Measurements from ENCODE around the gene STXBP2. TPM values are rescaled to one million over a fixed set of nuclear protein-coding genes. Genes with fewer than 3 reads are reported as not detected.

The STXBP2 gene
- total RNA-seq, 1 experiment from 2014 or later: 92.5 TPM

GRCh38 chr19:7669641-7670040 is 32.7 kb downstream of the STXBP2 start:
- Histone ChIP-seq H2AFZ (ENCODE audit: low read length) (no peak overlapping the region), H3K14ac (ENCODE audit: insufficient read depth, low read length) (no peak overlapping the region), H3T11ph (ENCODE audit: low read length) (no peak overlapping the region), H2AK5ac (ENCODE audit: insufficient read length, low read length) (no peak overlapping the region), H2BK20ac (ENCODE audit: low read depth, low read length, poor library complexity, severe bottlenecking) (no peak overlapping the region), H3K9me3 (ENCODE audit: control insufficient read depth, low read depth, low read length) (no peaks in the 10 kb centered on the region), H3K4me1 (ENCODE audit: insufficient read depth, low read length) (no peaks in the 10 kb centered on the region), H2BK5ac (ENCODE audit: insufficient read length, low read length) (no peak overlapping the region), H4K20me1 (ENCODE audit: control insufficient read depth, insufficient read depth, insufficient read length) (no peaks in the 10 kb centered on the region), H4K91ac (ENCODE audit: insufficient read length, low read depth, low read length) (no peak overlapping the region), H4K8ac (replicated peaks; ENCODE audit: insufficient read length, low read depth, low read length) (no peak overlapping the region), H3K4ac (ENCODE audit: low read depth, low read length) (no peak overlapping the region), H3K79me2 (ENCODE audit: insufficient read depth, low read length) (no peaks in the 10 kb centered on the region), H3K23ac (ENCODE audit: insufficient read length, low read depth, low read length) (no peak overlapping the region), H3K9ac (ENCODE audit: extremely low read depth, insufficient read length, low read length) (no peak overlapping the region), H3K18ac (ENCODE audit: insufficient read length, low read depth, low read length) (no peak overlapping the region), H3K4me2 (ENCODE audit: insufficient read depth, insufficient read length, low read length) (peak overlapping the region; percentile 57), H2BK15ac (ENCODE audit: low read depth, low read length) (no peak overlapping the region), H4K5ac (ENCODE audit: insufficient read length, low read depth, low read length) (no peak overlapping the region), H3K23me2 (ENCODE audit: insufficient read length, low read depth, low read length, poor library complexity, severe bottlenecking) (peaks cover 6% of the 10 kb centered on the region), H3K27ac (ENCODE audit: insufficient read length, low read depth, low read length) (no peak overlapping the region), H3K79me1 (ENCODE audit: insufficient read depth, low read depth, low read length, poor library complexity, severe bottlenecking) (no peaks in the 10 kb centered on the region), H3K27me3 (ENCODE audit: insufficient read depth, low read length) (peaks cover 2% of the 10 kb centered on the region; the same call in 1 of the 2 replicates), H3K56ac (ENCODE audit: insufficient read length, low read depth, low read length) (no peak overlapping the region), H2BK120ac (ENCODE audit: low read depth, low read length, poor library complexity, severe bottlenecking) (no peak overlapping the region), H2BK12ac (ENCODE audit: insufficient read length, low read depth, low read length) (no peak overlapping the region)
- Mint-ChIP-seq H3K9me3 (peaks cover 0 to 7% of the 10 kb centered on the region in 2 experiments; a peak in 2 of 5 replicates), H3K27me3 (ENCODE audit: low read depth) (peaks cover 90% of the 10 kb centered on the region), H3K4me1 (peaks cover 0 to 12% of the 10 kb centered on the region in 2 experiments; a peak in 3 of 4 replicates), H3K27ac (no peak overlapping the region), H3K36me3 (ENCODE audit: insufficient read depth in 1 of 3, low read depth in 3 of 3) (no peaks in the 10 kb centered on the region; a peak in 1 of 7 replicates), H3K4me3 (peak overlapping the region; percentile 77 to 93)
- WGBS (ENCODE audit: extremely low coverage, insufficient read length, low lambda C conversion rate): no CpG with 5 or more reads among the region's 9 CpGs
- TF ChIP-seq, protein P1, sequence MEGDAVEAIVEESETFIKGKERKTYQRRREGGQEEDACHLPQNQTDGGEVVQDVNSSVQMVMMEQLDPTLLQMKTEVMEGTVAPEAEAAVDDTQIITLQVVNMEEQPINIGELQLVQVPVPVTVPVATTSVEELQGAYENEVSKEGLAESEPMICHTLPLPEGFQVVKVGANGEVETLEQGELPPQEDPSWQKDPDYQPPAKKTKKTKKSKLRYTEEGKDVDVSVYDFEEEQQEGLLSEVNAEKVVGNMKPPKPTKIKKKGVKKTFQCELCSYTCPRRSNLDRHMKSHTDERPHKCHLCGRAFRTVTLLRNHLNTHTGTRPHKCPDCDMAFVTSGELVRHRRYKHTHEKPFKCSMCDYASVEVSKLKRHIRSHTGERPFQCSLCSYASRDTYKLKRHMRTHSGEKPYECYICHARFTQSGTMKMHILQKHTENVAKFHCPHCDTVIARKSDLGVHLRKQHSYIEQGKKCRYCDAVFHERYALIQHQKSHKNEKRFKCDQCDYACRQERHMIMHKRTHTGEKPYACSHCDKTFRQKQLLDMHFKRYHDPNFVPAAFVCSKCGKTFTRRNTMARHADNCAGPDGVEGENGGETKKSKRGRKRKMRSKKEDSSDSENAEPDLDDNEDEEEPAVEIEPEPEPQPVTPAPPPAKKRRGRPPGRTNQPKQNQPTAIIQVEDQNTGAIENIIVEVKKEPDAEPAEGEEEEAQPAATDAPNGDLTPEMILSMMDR (conservative IDR thresholded peaks at IDR 0.05): no peak
- DNase-seq: no peak
